ENCODE results near the gene NGLY1. TPM values are rescaled to one million over a fixed set of nuclear protein-coding genes. Genes with fewer than 3 reads are reported as not detected.

The NGLY1 gene
- total RNA-seq, 1 donor from 2014 or later = 29.9 TPM

DNA sequence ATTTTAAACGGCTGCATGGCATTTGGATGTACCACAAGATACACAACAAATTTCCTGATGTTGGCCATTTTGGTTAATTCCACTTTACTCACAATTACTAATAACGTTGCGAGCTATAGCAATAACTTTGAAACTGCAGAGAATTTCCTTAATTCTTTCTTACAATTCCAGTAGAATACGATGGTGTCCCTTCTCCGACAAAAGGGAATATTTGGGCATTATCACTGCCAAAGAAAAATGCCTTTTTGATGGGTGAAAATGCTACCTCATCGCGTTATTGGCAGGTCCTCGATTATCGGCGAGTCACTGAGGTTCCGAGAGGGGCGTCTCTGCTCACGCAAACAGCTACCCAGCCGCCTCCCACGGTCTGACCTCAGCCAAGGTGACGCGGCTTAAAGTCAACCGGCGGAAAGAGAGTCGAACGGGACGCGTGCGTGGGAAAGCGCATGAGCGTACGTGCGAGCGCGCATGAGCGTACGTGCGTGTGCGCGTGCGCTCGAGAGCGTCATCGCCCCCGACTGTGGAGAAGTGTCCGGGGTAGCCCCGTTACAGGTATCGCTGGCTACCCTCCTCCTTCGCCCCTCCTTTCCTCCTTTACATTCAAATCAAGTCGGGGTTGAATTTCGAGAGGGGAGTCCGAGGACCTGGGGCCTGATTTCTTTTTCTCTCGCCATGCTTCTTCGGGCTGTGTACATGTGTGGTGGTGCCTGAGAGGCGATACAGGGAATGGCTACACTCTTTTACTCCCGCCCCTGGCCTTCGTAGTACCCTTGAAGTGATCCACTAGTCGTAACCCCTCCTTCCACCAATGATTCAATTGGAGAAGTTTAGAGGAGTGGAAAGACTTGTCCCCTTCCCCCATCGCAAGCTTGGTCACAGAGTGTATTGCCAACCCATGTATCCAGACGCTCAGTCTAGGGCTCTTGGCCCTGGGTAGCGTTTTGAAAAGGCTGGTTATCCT is 6.6 kb upstream of the NGLY1 start, which contains the start of gene OXSM:
Gene OXSM, plus strand, starts transcription at position 495 of the 961 bp plus-strand sequence. CDS start 931 bp downstream, outside the sequence.
- peaks cover 40% of the 10 kb centered on the region for H3K4me1 Mint-ChIP-seq
- H3K27ac Mint-ChIP-seq (ENCODE audit: unreplicated experiment) = peak within 1 kb of the TSS; percentile 84
- no peaks in the 10 kb centered on the region for H3K27me3 Mint-ChIP-seq (ENCODE audit: low read depth)
- TF ChIP-seq, protein P1, sequence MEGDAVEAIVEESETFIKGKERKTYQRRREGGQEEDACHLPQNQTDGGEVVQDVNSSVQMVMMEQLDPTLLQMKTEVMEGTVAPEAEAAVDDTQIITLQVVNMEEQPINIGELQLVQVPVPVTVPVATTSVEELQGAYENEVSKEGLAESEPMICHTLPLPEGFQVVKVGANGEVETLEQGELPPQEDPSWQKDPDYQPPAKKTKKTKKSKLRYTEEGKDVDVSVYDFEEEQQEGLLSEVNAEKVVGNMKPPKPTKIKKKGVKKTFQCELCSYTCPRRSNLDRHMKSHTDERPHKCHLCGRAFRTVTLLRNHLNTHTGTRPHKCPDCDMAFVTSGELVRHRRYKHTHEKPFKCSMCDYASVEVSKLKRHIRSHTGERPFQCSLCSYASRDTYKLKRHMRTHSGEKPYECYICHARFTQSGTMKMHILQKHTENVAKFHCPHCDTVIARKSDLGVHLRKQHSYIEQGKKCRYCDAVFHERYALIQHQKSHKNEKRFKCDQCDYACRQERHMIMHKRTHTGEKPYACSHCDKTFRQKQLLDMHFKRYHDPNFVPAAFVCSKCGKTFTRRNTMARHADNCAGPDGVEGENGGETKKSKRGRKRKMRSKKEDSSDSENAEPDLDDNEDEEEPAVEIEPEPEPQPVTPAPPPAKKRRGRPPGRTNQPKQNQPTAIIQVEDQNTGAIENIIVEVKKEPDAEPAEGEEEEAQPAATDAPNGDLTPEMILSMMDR (conservative IDR thresholded peaks at IDR 0.05) = no peak
- peak within 1 kb of the TSS; percentile 94 for H3K4me3 Mint-ChIP-seq
- peak; percentile 62 for DNase-seq (ENCODE audit: low read depth, low spot score)
- peaks cover 5% of the 10 kb centered on the region for H3K36me3 Mint-ChIP-seq (ENCODE audit: low read depth)
- H3K9me3 Mint-ChIP-seq = no peaks in the 10 kb centered on the region

DNA sequence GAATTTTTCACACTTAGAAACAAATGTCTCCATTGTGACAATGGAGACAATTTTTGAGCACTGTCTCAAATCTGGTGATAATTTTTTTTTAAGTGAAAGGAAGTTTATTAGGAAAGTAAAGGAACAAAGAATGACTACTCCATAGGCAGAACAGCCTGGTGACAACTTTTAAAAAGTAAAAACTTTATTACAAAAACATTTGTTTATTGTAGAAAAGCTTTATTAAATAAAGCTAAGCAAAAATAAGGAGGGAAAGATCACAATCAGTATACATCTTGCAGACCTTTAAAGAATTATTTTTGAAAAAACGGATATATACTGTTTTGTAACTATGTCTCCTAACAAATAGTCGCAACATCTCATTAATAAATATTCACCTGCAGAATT is 6.0 kb upstream of the NGLY1 start:
- Mint-ChIP-seq H3K27me3 (ENCODE audit: low read depth) (no peaks in the 10 kb centered on the region), H3K4me3 (peak overlapping the region; percentile 94), H3K27ac (ENCODE audit: unreplicated experiment) (no peak overlapping the region), H3K36me3 (ENCODE audit: low read depth) (peaks cover 2% of the 10 kb centered on the region), H3K9me3 (no peaks in the 10 kb centered on the region), H3K4me1 (peaks cover 40% of the 10 kb centered on the region)
- TF ChIP-seq, protein P1 (conservative IDR thresholded peaks at IDR 0.05) = no peak
- no peak for DNase-seq (ENCODE audit: low read depth, low spot score)

DNA sequence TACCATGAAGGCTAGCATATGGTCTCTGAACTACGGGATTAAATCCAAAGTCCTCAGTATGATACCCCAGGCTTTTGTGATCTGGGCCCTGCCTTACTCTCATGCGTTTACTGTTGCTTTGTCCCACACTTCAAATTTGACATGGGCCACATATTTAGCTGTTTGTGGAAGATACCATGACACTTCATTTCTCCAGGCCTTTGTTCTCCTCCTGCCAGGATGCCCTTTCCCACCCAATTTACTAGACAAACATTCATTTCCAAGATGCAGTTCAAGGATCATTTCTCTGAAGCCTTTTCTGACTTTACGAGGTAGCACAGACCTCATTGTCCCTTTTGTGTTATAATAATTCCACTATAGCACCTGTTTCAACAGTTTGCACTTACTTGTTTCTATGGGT is 4.4 kb upstream of the NGLY1 start:
- TF ChIP-seq, protein P1 (conservative IDR thresholded peaks at IDR 0.05) = no peak
- peaks cover 43% of the 10 kb centered on the region for H3K4me1 Mint-ChIP-seq

GRCh38 chr3:25785826-25786225 is 2.6 kb upstream of the NGLY1 start:
- H3K4me1 Mint-ChIP-seq = peaks cover 52% of the 10 kb centered on the region
- TF ChIP-seq, protein P1 (conservative IDR thresholded peaks at IDR 0.05) = no peak
- no peak for DNase-seq (ENCODE audit: low read depth, low spot score)
- H3K4me3 Mint-ChIP-seq = peak overlapping the region; percentile 5
- no peak overlapping the region for H3K27ac Mint-ChIP-seq (ENCODE audit: unreplicated experiment)
- no peaks in the 10 kb centered on the region for H3K9me3 Mint-ChIP-seq
- no peaks in the 10 kb centered on the region for H3K27me3 Mint-ChIP-seq (ENCODE audit: low read depth)
- H3K36me3 Mint-ChIP-seq (ENCODE audit: low read depth) = peaks cover 2% of the 10 kb centered on the region

More for the DNA sequence above, 4.4 kb upstream of the NGLY1 start:
- Mint-ChIP-seq H3K36me3 (ENCODE audit: low read depth) (peaks cover 2% of the 10 kb centered on the region), H3K27ac (ENCODE audit: unreplicated experiment) (no peak overlapping the region), H3K27me3 (ENCODE audit: low read depth) (no peaks in the 10 kb centered on the region), H3K4me3 (peak overlapping the region; percentile 94), H3K9me3 (no peaks in the 10 kb centered on the region)
- no peak for DNase-seq (ENCODE audit: low read depth, low spot score)

DNA sequence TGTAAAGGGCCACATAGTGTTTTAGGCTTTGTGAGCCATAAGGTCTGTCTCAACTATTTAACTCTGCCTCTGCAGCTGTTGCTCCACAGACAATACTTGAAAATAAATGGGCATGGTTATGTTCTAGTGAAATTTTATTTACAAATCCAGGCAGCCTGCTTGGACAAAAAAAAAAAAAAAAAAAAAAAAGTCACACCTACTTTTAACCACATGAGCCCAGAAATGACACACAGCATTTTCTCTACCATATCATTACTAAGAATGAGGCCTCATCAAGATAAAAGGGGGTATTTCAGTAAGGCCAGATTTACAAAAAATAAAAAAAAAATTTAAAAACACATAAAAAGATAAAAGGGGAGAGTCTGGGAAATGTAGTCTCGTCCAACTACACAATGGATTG is 1.7 kb upstream of the NGLY1 start:
- Mint-ChIP-seq H3K27ac (ENCODE audit: unreplicated experiment) (no peak overlapping the region), H3K36me3 (ENCODE audit: low read depth) (peaks cover 2% of the 10 kb centered on the region), H3K4me1 (peaks cover 44% of the 10 kb centered on the region), H3K27me3 (ENCODE audit: low read depth) (no peaks in the 10 kb centered on the region), H3K4me3 (peak overlapping the region; percentile 90), H3K9me3 (no peaks in the 10 kb centered on the region)
- DNase-seq (ENCODE audit: low read depth, low spot score) = no peak
- TF ChIP-seq, protein P1 (conservative IDR thresholded peaks at IDR 0.05) = no peak

Data from neural crest cell (in vitro differentiated cells).